Measurements from ENCODE around the gene PLSCR1.

DNA sequence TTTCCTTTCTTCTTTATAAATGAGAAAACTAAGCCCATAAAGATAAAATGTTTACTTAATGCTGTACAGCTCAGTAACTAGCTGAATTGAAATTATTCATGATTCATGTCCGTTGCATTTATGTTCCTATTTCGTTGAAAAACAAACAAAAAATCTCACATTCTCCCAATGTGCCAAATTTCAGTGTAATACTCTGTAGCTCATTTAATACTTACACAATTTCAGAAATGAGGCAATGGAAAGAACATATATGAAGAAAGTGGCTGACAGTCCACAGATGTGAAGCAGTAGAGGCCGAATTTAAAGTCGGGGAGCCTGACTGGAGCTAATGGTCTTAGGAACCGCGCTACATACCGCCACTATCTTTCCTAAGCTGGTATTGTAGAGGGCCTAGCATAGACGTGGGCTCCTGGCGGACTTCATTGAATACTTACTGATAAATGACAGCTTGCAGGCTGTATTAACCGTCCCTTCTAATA is 75.7 kb downstream of the PLSCR1 start:
- TF ChIP-seq, protein P1, sequence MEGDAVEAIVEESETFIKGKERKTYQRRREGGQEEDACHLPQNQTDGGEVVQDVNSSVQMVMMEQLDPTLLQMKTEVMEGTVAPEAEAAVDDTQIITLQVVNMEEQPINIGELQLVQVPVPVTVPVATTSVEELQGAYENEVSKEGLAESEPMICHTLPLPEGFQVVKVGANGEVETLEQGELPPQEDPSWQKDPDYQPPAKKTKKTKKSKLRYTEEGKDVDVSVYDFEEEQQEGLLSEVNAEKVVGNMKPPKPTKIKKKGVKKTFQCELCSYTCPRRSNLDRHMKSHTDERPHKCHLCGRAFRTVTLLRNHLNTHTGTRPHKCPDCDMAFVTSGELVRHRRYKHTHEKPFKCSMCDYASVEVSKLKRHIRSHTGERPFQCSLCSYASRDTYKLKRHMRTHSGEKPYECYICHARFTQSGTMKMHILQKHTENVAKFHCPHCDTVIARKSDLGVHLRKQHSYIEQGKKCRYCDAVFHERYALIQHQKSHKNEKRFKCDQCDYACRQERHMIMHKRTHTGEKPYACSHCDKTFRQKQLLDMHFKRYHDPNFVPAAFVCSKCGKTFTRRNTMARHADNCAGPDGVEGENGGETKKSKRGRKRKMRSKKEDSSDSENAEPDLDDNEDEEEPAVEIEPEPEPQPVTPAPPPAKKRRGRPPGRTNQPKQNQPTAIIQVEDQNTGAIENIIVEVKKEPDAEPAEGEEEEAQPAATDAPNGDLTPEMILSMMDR (IDR thresholded peaks at IDR 0.05 in 8 of 11, conservative IDR thresholded peaks at IDR 0.05 in 3 of 11), result no peak
- no peak for TF ChIP-seq POLR2A (IDR thresholded peaks at IDR 0.05)
- TF ChIP-seq POLR2AphosphoS5 (IDR thresholded peaks at IDR 0.05), result no peak
